Activated CD4-positive, alpha-beta T cell treated with anti-CD3 and anti-CD28 coated beads, Interleukin-2, amount 10 ng/mL, durations not matched to agents 24 days and 14 days (primary cell): Measurements from ENCODE around the gene ASB12. TPM values are rescaled to one million over a fixed set of nuclear protein-coding genes. Genes with fewer than 3 reads are reported as not detected.
"Not testable (repeated sequence)": the region's sequence is repeated elsewhere in the genome, so short reads cannot be mapped to it uniquely, and the experiment has no call there.

Source experiments
- DNase-seq: peaks from one replicate; pipeline ENCODE4 v3.0.0; 2022
- H3K27ac Mint-ChIP-seq: one replicate; pipeline ENCODE4 v1.8.0; 2022; ENCODE audit warnings: mild to moderate bottlenecking, mixed read lengths
- H3K27me3 Mint-ChIP-seq: one replicate; pipeline ENCODE4 v1.8.0; 2022; ENCODE audit warnings: mixed read lengths
- H3K36me3 Mint-ChIP-seq: one replicate; pipeline ENCODE4 v1.8.0; 2022; ENCODE audit warnings: low read depth, mild to moderate bottlenecking, mixed read lengths
- H3K4me1 Mint-ChIP-seq: one replicate; pipeline ENCODE4 v1.8.0; 2021; ENCODE audit warnings: mixed read lengths
- H3K4me3 Mint-ChIP-seq: one replicate; pipeline ENCODE4 v1.8.0; 2022; ENCODE audit warnings: mild to moderate bottlenecking, moderate library complexity, mixed read lengths
- H3K9me3 Mint-ChIP-seq: one replicate; pipeline ENCODE4 v1.8.0; 2021; ENCODE audit warnings: mixed read lengths
- intact Hi-C: fragments of 100-400 bp; cut with micrococcal nuclease; formaldehyde crosslinking; loops from one replicate; pipeline ENCODE4 v1.15.1; 2023
- total RNA-seq: library from RNA; stranded (reverse); gene quantifications from 2 replicates; pipeline ENCODE4 v1.2.3, GENCODE V29; 2022

Gene ASB12, protein sequence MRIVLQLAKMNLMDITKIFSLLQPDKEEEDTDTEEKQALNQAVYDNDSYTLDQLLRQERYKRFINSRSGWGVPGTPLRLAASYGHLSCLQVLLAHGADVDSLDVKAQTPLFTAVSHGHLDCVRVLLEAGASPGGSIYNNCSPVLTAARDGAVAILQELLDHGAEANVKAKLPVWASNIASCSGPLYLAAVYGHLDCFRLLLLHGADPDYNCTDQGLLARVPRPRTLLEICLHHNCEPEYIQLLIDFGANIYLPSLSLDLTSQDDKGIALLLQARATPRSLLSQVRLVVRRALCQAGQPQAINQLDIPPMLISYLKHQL
- not detected in 2 replicates for total RNA-seq

DNA sequence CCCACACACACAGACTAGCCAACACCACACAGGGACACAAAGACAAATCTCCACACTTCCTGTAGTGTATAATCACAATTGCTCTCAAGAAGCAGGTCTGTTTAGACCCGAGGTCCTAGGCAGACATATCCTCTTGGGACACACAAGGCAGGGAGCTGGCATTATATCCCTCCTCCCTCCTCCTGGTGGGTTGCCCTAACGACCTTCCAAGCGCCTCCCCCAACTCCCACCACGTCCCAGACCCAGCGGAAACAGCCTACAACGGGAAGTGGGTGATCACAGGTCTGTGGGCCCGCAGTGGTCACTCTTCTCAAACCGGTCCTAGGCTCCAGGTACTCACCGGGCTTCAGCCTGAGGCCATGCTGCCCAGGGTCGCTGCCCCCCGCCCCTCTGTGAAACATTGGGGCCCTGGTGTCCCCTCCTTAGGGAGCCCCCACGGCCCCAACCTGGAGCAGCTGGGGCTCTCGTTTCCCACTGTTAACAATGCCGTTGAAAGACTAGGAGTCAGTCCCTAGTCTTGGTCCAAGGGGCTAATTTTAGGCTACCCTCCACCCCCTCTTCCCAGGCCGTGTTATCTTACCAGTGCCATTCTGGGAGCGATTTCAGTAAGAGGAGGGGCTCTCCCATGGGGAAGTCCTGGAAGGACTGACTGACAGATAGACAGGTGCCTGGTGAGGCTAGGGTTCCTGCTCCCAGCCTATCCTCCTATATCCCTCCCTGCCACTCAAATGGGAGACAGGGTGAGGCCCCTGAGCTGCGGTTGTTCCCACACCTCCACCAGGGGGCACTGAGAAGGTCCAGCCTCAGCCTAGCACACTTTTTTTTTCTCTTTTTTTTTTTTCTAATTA is at the start of gene ASB12:
Gene ASB12, minus strand, starts transcription at position 485 of the 848 bp plus-strand sequence. CDS start 4,957 bp downstream, outside the sequence.
- Mint-ChIP-seq H3K27ac (no peak within 1 kb of the TSS), H3K27me3 (no peaks in the 10 kb centered on the region), H3K9me3 (no peaks in the 10 kb centered on the region), H3K4me3 (no peak within 1 kb of the TSS), H3K36me3 (no peaks in the 10 kb centered on the region), H3K4me1 (no peaks in the 10 kb centered on the region)
- intact Hi-C loops: no loop called here
- DNase-seq: no peak

DNA sequence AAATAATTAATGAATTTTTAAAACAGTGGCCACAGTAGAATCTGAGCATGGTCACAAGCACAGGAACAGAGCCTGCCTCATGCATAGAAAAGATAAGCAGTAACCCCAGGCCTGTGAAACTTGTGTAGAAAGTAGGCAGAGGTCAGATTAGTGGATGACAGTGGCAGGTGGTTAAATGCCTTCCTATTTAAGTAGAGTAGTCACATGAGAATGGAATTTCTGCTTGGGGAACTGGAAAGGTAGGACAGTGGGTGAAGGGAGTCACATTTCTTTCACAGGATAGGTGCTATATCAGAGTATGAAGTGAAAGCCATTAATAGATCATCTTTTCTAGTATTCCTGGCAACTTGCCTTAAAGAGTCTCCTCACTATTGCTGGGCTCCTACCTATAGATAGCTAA is 34.9 kb upstream of the ASB12 start:
- intact Hi-C loops: no loop called here
- Mint-ChIP-seq H3K4me1 (no peaks in the 10 kb centered on the region), H3K27ac (no peak overlapping the region), H3K36me3 (peaks cover 2% of the 10 kb centered on the region), H3K9me3 (no peaks in the 10 kb centered on the region), H3K4me3 (no peak overlapping the region), H3K27me3 (no peaks in the 10 kb centered on the region)
- DNase-seq: no peak

DNA sequence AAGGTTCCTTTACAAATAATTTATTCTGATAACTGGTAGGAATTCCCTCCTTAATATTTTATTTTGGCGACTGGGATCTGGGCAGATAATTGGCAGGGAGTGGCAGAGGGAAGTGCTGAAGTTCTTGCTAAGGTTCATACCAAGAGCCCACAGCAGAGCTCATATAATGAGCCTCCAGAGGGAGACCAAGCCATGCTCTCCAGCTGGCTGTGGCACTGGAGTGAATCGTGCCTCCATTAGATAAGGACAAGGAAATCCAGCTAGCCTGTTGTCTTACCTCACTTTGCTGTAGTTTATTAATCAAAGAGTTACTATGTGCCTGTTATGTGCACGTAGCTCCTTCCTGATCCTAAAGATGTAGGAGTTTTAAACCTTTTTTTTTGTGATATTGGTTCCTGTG is 1.3 kb downstream of the ASB12 start:
- no peak overlapping the region for H3K4me3 Mint-ChIP-seq
- intact Hi-C loops: no loop called here
- no peaks in the 10 kb centered on the region for H3K27me3 Mint-ChIP-seq
- H3K27ac Mint-ChIP-seq: no peak overlapping the region
- H3K4me1 Mint-ChIP-seq: no peaks in the 10 kb centered on the region
- no peaks in the 10 kb centered on the region for H3K9me3 Mint-ChIP-seq
- H3K36me3 Mint-ChIP-seq: no peaks in the 10 kb centered on the region
- no peak for DNase-seq

DNA sequence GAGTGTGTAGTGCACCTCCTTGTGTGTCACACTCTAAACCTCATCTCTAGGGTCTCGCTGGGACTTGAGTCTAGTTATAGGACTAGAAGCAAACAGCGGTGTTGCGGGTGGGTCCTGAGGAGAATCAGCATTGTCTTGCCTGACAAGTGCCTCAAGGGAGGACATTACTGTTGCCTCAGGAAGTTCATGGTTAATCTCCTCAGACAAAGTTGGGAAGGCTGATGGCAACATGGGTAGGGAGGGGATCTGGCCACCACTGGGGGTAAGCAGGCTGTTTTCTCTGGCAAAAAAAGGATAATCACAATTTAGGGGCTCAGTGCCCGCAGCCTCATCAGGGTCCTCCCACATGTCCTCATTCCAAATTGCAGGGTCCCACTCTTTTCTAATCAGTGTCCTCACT is 12.4 kb downstream of the ASB12 start:
- Mint-ChIP-seq H3K9me3 (peaks cover 5% of the 10 kb centered on the region), H3K27me3 (no peaks in the 10 kb centered on the region), H3K27ac (no peak overlapping the region), H3K36me3 (no peaks in the 10 kb centered on the region), H3K4me3 (no peak overlapping the region), H3K4me1 (no peaks in the 10 kb centered on the region)
- intact Hi-C loops: no loop called here
- DNase-seq: no peak

DNA sequence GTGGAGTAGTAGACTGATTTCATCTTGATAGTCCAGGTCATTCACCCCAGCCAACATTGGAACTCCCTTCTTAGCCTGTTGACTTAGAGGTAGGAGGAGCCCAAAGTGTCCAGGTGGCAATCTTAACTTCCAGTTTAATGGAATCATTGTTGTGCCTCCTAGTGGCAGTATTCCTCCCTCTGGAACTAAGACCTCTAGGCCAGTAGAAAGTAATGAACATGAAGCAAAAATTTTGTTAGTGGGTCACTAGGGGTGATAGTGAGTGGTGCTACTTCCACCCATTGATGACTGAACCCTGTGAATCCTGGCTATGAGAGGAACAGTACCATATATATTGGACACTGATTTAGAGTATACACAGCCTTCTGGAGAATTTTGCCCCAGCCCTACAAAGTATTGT is 16.4 kb downstream of the ASB12 start:
- H3K27ac Mint-ChIP-seq, H3K4me3 Mint-ChIP-seq, H3K36me3 Mint-ChIP-seq, DNase-seq, H3K9me3 Mint-ChIP-seq, intact Hi-C loops, H3K27me3 Mint-ChIP-seq, H3K4me1 Mint-ChIP-seq: not testable (repeated sequence)

DNA sequence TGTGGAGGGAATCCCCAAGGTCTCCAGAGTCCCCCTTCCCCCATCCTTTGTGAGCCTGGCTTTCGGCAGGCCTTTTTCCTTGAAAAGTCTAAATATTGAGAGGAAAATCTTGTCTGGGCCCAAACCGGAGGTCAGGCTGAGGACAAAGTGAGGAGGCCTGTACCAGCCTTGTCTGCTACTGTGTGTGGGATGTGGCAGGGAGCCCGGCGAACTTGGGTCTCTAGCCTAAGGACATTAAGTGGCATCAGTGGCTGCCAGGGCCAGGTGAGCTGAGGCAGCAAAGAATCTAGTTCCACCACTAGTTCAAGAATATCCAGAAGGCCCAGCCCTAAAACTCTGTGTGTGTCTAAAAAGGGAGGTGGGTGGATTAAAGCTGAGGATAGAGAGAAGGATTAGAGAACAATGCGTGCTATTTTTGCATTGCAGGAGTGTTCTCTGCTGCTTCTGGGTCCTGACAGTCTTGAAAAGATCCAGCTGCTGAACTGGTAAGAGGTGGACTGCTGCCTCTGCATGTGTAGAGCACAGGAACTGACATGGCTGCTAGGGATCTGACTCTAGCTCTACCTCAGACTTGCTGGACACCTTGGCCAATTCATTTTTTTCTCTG is 23.7 kb downstream of the ASB12 start:
- Mint-ChIP-seq H3K4me3 (peak overlapping the region; percentile 89), H3K36me3 (no peaks in the 10 kb centered on the region), H3K27me3 (no peaks in the 10 kb centered on the region), H3K27ac (peak overlapping the region; percentile 94), H3K9me3 (no peaks in the 10 kb centered on the region), H3K4me1 (peaks cover 10% of the 10 kb centered on the region)
- no peak for DNase-seq
- intact Hi-C loops: loop anchor here (5.0 to 10.0 kb wide), 2 partner anchors 449 to 828 kb away; partner anchors contain the start of gene ZC3H12B

DNA sequence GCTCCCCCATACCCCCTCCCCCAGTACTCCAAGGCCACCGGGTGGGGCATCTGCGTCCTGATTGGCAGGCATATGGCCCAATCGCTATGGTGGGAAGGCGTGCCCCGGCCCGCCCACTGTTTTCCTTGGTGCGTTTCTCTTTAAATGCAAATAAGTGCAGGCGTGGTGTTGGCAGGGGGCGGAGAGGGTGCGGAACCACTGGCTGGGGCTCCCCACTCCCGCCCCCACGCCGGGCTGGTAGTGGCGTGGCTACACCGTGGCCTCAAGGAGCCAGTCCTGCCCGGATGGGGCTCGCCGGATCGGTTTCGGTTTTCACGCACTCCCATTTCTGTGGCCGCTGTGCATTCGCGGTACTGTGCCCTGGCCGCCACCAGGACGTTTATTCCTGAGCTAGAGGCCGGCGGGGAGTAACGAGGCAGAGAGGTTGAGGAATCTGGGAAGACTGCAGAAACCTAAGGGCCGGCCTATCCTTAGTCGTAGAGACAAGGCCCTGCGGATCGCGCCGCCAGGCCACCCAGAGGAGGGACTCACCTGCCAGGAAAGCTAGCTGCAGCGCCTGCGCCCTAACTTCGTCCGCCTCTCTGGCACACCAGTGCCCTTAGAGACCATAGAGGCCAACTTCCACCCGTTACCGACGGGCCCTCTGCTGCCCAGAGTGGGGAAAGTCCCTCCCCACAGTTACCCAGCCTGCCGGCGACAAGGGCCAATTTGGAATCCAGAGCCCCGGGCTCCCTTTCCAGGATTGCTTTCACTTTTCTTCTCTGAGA is 24.5 kb downstream of the ASB12 start:
- no peaks in the 10 kb centered on the region for H3K9me3 Mint-ChIP-seq
- H3K27ac Mint-ChIP-seq: peak overlapping the region; percentile 94
- peak overlapping the region; percentile 89 for H3K4me3 Mint-ChIP-seq
- H3K36me3 Mint-ChIP-seq: no peaks in the 10 kb centered on the region
- H3K27me3 Mint-ChIP-seq: no peaks in the 10 kb centered on the region
- H3K4me1 Mint-ChIP-seq: peaks cover 10% of the 10 kb centered on the region
- intact Hi-C loops: loop anchor here (1.0 to 10.0 kb wide), 3 partner anchors 189 to 829 kb away; partner anchors contain the start of genes MTMR8 and ZC3H12B
- peak; percentile 96 for DNase-seq

DNA sequence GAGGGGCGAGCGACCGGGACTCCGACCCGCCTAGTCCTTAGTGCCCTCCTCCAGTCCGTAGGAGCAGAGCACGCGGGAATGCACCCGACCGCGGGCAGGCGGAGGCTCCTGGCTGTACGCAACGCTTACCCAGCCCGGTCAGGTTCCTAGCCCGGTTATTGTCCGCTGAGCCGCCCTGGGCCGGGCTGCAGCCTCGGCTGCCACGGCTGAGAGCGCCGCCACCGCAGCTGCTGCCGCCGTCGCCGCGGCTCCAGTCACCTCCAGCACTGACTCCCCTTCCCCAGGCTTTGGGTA is 25.0 kb downstream of the ASB12 start, which contains the start of gene AMER1:
Gene AMER1, minus strand, starts transcription at position 268 of the 294 bp plus-strand sequence. CDS start 12,422 bp downstream, outside the sequence.
- Mint-ChIP-seq H3K4me1 (peaks cover 10% of the 10 kb centered on the region), H3K27ac (peak within 1 kb of the TSS; percentile 94), H3K36me3 (no peaks in the 10 kb centered on the region), H3K4me3 (peak within 1 kb of the TSS; percentile 89), H3K9me3 (no peaks in the 10 kb centered on the region), H3K27me3 (no peaks in the 10 kb centered on the region)
- intact Hi-C loops: loop anchor here (1.0 to 10.0 kb wide), 3 partner anchors 190 to 829 kb away; partner anchors contain the start of genes MTMR8 and ZC3H12B
- DNase-seq: no peak

DNA sequence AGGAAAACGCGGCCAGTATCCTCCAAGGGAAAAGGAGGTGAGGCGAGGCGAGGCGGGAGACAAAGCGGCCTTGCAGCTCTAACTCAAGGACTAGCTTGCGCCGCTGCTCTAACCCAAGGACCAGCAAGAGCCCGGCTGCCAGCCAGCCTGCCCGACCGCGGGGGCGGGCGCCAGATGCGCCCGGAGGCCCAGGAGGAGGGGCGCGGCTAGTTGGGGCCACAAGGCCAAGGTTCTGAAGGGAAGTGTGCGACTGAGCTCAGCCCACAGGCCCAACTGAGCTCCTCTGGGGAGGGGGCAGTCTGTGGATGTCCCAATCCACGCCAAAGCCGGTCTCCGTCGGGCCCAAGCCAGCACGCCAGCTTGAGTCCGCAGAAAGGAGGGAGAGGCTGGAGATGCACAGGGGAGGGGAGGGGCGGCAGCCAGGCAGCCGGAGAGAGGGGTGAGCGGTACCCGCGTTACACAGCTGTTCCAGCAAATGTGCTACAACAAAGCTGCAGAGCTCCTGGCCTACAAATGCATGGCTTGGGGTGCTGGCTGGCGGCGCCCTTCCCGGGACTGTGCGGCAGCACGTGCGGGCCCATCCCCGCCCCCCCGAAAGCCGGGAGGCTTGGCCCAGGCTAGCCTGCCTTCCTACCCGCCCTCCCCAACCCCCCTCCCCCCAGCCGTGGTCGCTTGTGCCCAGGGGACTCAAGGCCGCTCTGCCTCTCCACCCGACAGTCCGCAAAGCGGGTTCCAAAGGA is 25.5 kb downstream of the ASB12 start:
- H3K27ac Mint-ChIP-seq: peak overlapping the region; percentile 94
- no peaks in the 10 kb centered on the region for H3K36me3 Mint-ChIP-seq
- no peaks in the 10 kb centered on the region for H3K27me3 Mint-ChIP-seq
- no peaks in the 10 kb centered on the region for H3K9me3 Mint-ChIP-seq
- peak; percentile 74 for DNase-seq
- H3K4me3 Mint-ChIP-seq: peak overlapping the region; percentile 89
- intact Hi-C loops: loop anchor here (1.0 to 10.0 kb wide), 3 partner anchors 190 to 830 kb away; partner anchors contain the start of genes MTMR8 and ZC3H12B
- peaks cover 10% of the 10 kb centered on the region for H3K4me1 Mint-ChIP-seq

DNA sequence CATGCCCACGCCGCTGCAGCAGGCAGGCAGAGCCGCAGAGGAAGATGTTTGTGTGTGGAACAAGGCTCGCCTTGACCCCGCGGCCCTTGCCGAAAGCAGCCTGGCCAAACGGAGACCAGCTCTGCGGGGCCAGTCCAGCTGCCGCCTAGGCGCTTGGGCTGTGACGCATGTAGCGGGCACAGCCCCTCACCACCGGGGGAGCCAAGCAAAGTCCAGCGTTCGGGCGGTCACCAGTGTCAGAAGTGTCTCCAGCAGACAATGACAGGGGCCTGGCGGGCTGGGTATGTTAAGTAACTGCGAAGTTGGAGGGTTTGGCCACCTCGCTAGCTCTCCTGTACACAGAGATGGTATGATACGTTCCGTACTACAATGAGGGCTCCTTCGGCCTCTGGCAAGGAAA is 26.2 kb downstream of the ASB12 start:
- no peaks in the 10 kb centered on the region for H3K27me3 Mint-ChIP-seq
- H3K4me3 Mint-ChIP-seq: peak overlapping the region; percentile 89
- H3K36me3 Mint-ChIP-seq: peaks cover 3% of the 10 kb centered on the region
- no peaks in the 10 kb centered on the region for H3K9me3 Mint-ChIP-seq
- H3K4me1 Mint-ChIP-seq: peaks cover 10% of the 10 kb centered on the region
- no peak for DNase-seq
- H3K27ac Mint-ChIP-seq: no peak overlapping the region
- intact Hi-C loops: loop anchor here (10.0 kb wide), 1 partner anchor 831 kb away; the partner anchor contains the start of gene ZC3H12B

DNA sequence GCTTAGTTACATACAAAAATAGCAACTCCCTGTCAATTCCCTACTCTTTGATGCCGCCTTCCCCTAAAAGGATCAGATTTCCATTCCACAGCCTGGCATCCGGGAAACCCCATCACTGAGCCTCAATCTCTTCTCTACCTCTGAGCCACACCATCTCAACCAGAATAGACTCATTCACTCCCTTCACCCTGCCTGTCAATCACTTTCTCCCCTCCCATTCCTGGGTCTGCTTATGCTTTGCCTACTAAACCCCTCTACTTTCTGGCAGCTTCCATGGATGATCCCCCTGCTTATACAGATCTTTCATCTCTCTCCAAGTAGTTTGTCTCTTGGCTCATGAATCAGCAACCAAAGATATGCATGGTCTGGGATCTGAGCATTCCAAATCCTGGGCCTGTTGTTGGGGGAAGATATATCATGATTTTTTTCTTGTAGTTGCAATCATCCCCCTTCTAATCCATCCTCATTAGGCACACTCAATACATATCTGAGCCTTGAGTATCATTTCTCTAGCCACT is 27.5 kb downstream of the ASB12 start:
- Mint-ChIP-seq H3K4me3 (no peak overlapping the region), H3K36me3 (peaks cover 3% of the 10 kb centered on the region), H3K4me1 (peaks cover 10% of the 10 kb centered on the region), H3K27me3 (no peaks in the 10 kb centered on the region), H3K9me3 (no peaks in the 10 kb centered on the region), H3K27ac (no peak overlapping the region)
- intact Hi-C loops: loop anchor here (10.0 kb wide), 1 partner anchor 832 kb away; the partner anchor contains the start of gene ZC3H12B
- DNase-seq: no peak

DNA sequence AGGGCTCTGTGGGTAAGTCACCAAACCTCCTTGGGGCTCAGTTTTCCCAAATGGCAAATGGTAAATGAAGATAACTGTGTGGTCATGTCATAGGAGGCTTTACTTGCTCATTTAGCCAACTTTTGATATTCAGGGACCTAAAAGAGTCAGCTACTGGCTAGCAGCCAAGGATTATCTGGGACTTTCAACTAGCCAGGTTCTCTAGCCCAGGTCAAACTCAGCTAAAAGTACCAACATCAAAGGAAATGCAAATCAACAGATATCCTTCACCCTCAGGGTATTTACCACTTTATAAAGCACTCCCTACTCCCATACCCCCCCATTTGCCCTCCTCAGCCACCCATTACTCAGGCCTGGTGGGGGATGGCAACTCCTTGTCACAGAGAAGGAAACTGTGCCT is 32.4 kb downstream of the ASB12 start:
- H3K9me3 Mint-ChIP-seq: no peaks in the 10 kb centered on the region
- peaks cover 6% of the 10 kb centered on the region for H3K36me3 Mint-ChIP-seq
- intact Hi-C loops: no loop called here
- DNase-seq: no peak
- no peak overlapping the region for H3K27ac Mint-ChIP-seq
- H3K4me1 Mint-ChIP-seq: peaks cover 5% of the 10 kb centered on the region
- H3K4me3 Mint-ChIP-seq: no peak overlapping the region
- H3K27me3 Mint-ChIP-seq: no peaks in the 10 kb centered on the region
